ENCODE measurements around the gene ACTRT3. TPM values are rescaled to one million over a fixed set of nuclear protein-coding genes. Genes with fewer than 3 reads are reported as not detected.

Gene ACTRT3
- total and polyA plus RNA-seq, 4 donors = 1.3 to 2.3 (median 1.5) TPM

GRCh38 chr3:169751875-169752274 is 17.5 kb downstream of the ACTRT3 start:
- 84% methylated on average over 2 of the region's 2 CpGs for WGBS
- DNase-seq (ENCODE audit: low spot score) = no peak
- Histone ChIP-seq H3K4me1 (ENCODE audit: control insufficient read depth in 4 of 4, insufficient read depth in 4 of 4, low read length in 3 of 4) (no peaks in the 10 kb centered on the region), H3K9me3 (ENCODE audit: control insufficient read depth in 4 of 4, low read length in 3 of 4) (no peaks in the 10 kb centered on the region), H3K4me3 (ENCODE audit: low read depth in 1 of 3, low read length in 3 of 3) (no peak overlapping the region), H3K9ac (ENCODE audit: low read depth in 1 of 2, low read length in 2 of 2) (no peak overlapping the region), H3K27ac (ENCODE audit: low read depth in 1 of 2, low read length in 2 of 2) (no peak overlapping the region), H3K27me3 (ENCODE audit: control insufficient read depth in 4 of 4, insufficient read depth in 4 of 4, low read length in 3 of 4) (peaks cover 0 to 10% (median 0%) of the 10 kb centered on the region in 4 donors), H3K36me3 (ENCODE audit: control insufficient read depth in 4 of 4, insufficient read depth in 3 of 4, low read depth in 1 of 4, low read length in 3 of 4) (no peaks in the 10 kb centered on the region)
- no peak for TF ChIP-seq YY1 (IDR thresholded peaks at IDR 0.05)
- no peak for TF ChIP-seq RAD21 (IDR thresholded peaks at IDR 0.05)
- no peak for TF ChIP-seq MAX (IDR thresholded peaks at IDR 0.05)
- TF ChIP-seq JUND (IDR thresholded peaks at IDR 0.05) = no peak
- no peak for TF ChIP-seq SP1 (IDR thresholded peaks at IDR 0.05)
- no peak for TF ChIP-seq EGR1 (IDR thresholded peaks at IDR 0.05; ENCODE audit: low read depth in 2 of 2)
- TF ChIP-seq FOXA1 (IDR thresholded peaks at IDR 0.05) = no peak
- TF ChIP-seq GABPA (IDR thresholded peaks at IDR 0.05 in 1 of 2, conservative IDR thresholded peaks at IDR 0.05 in 1 of 2) = no peak

- Histone ChIP-seq H3K27me3 (ENCODE audit: control insufficient read depth in 4 of 4, insufficient read depth in 4 of 4, low read length in 3 of 4) (peaks cover 0 to 5% (median 0%) of the 10 kb centered on the region in 4 donors), H3K4me3 (ENCODE audit: low read depth in 1 of 3, low read length in 3 of 3) (no peak overlapping the region), H3K9me3 (ENCODE audit: control insufficient read depth in 4 of 4, low read length in 3 of 4) (no peaks in the 10 kb centered on the region), H3K4me1 (ENCODE audit: control insufficient read depth in 4 of 4, insufficient read depth in 4 of 4, low read length in 3 of 4) (no peaks in the 10 kb centered on the region), H3K36me3 (ENCODE audit: control insufficient read depth in 4 of 4, insufficient read depth in 3 of 4, low read depth in 1 of 4, low read length in 3 of 4) (no peaks in the 10 kb centered on the region), H3K27ac (ENCODE audit: low read depth in 1 of 2, low read length in 2 of 2) (no peak overlapping the region), H3K9ac (ENCODE audit: low read depth in 1 of 2, low read length in 2 of 2) (no peak overlapping the region)
- DNase-seq (ENCODE audit: low spot score) = no peak
- no peak for TF ChIP-seq YY1 (IDR thresholded peaks at IDR 0.05)
- no peak for TF ChIP-seq ATF3 (IDR thresholded peaks at IDR 0.05)
- TF ChIP-seq HNF4G (IDR thresholded peaks at IDR 0.05) = no peak
- no peak for TF ChIP-seq MAX (IDR thresholded peaks at IDR 0.05)
- no peak for TF ChIP-seq HNF4A (conservative IDR thresholded peaks at IDR 0.05)
- no peak for TF ChIP-seq CTCF (IDR thresholded peaks at IDR 0.05; ENCODE audit: low read depth, low read length, missing input control)
- no peak for TF ChIP-seq JUND (IDR thresholded peaks at IDR 0.05)
- TF ChIP-seq TAF1 (conservative IDR thresholded peaks at IDR 0.05) = no peak
- no peak for TF ChIP-seq FOXA1 (IDR thresholded peaks at IDR 0.05)
- TF ChIP-seq EGR1 (IDR thresholded peaks at IDR 0.05; ENCODE audit: low read depth in 2 of 2) = no peak
- TF ChIP-seq NR2F2 (IDR thresholded peaks at IDR 0.05) = no peak
- no peak for TF ChIP-seq RXRA (IDR thresholded peaks at IDR 0.05)
- no peak for TF ChIP-seq FOXA2 (IDR thresholded peaks at IDR 0.05)
- no peak for TF ChIP-seq GABPA (IDR thresholded peaks at IDR 0.05 in 1 of 2, conservative IDR thresholded peaks at IDR 0.05 in 1 of 2)
- no peak for TF ChIP-seq RAD21 (IDR thresholded peaks at IDR 0.05)
- TF ChIP-seq SP1 (IDR thresholded peaks at IDR 0.05) = no peak
- no peak for TF ChIP-seq ZBTB33 (IDR thresholded peaks at IDR 0.05)
- 42% methylated on average over 2 of the region's 2 CpGs for WGBS
Measured at GRCh38 chr3:169750665-169751064, 18.7 kb downstream of the ACTRT3 start.
